GM23338 (cell line): ENCODE measurements around the gene RAB4A. TPM values are rescaled to one million over a fixed set of nuclear protein-coding genes. Genes with fewer than 3 reads are reported as not detected.

Experiments used
- ATAC-seq: fragments of 200-7000 bp; cut with Tn5 transposase; 3 replicates; pipeline ENCODE4 v1.9.1; 2020
- DNase-seq: peaks from one replicate; pipeline ENCODE4 v3.0.0-alpha.2; 2015; ENCODE audit warnings: low spot score
- H2AFZ ChIP-seq: fragments of 200-600 bp; sonication (generic); 2 replicates; pipeline ENCODE4 v1.8.0; 2016; ENCODE audit warnings: antibody characterized with exemption, mild to moderate bottlenecking, moderate library complexity
- H3F3A ChIP-seq: fragments of 200-600 bp; sonication (generic); replicated peaks from 2 replicates; pipeline ENCODE4 v1.8.0; 2017; ENCODE audit warnings: antibody characterized with exemption, mixed run types, low read depth
- H3K27ac ChIP-seq: fragments of 200-600 bp; sonication (generic); 2 replicates; pipeline ENCODE4 v1.6.1; 2016; ENCODE audit warnings: low read depth
- H3K27me3 ChIP-seq: fragments of 200-600 bp; sonication (generic); 2 replicates; pipeline ENCODE4 v1.8.0; 2016; ENCODE audit warnings: mild to moderate bottlenecking, mixed run types, moderate library complexity; ENCODE audit not compliant: insufficient read depth
- H3K36me3 ChIP-seq: fragments of 200-600 bp; sonication (generic); 2 replicates; pipeline ENCODE4 v1.8.0; 2016; ENCODE audit warnings: mild to moderate bottlenecking; ENCODE audit not compliant: insufficient read depth
- H3K4me1 ChIP-seq: fragments of 200-600 bp; sonication (generic); 2 replicates; pipeline ENCODE4 v1.8.0; 2016; ENCODE audit warnings: mild to moderate bottlenecking, moderate library complexity; ENCODE audit not compliant: insufficient read depth
- H3K4me2 ChIP-seq: fragments of 200-600 bp; sonication (generic); 2 replicates; pipeline ENCODE4 v1.7.1; 2017; ENCODE audit warnings: mixed run types
- H3K4me3 ChIP-seq: fragments of 200-600 bp; sonication (generic); 2 replicates; pipeline ENCODE4 v1.6.1; 2016; ENCODE audit warnings: mixed run types
- H3K79me2 ChIP-seq: fragments of 200-600 bp; sonication (generic); replicated peaks from 2 replicates; pipeline ENCODE4 v1.8.0; 2017; ENCODE audit warnings: mild to moderate bottlenecking; ENCODE audit not compliant: insufficient read depth
- H3K9me2 ChIP-seq: fragments of 200-600 bp; sonication (generic); 2 replicates; pipeline ENCODE4 v1.8.0; 2017; ENCODE audit not compliant: insufficient read depth
- H4K20me1 ChIP-seq: fragments of 200-600 bp; sonication (generic); replicated peaks from 2 replicates; pipeline ENCODE4 v1.8.0; 2017; ENCODE audit warnings: mild to moderate bottlenecking; ENCODE audit not compliant: insufficient read depth
- H3K27ac Mint-ChIP-seq: 2 replicates; pipeline ENCODE4 v1.8.0; 2020; ENCODE audit warnings: inconsistent platforms, mild to moderate bottlenecking, moderate library complexity, mixed read lengths
- H3K27me3 Mint-ChIP-seq: 3 replicates; pipeline ENCODE4 v1.8.0; 2022; ENCODE audit warnings: low read depth, mild to moderate bottlenecking, moderate library complexity, mixed read lengths, inconsistent platforms; ENCODE audit not compliant: insufficient read depth, poor library complexity
- H3K36me3 Mint-ChIP-seq: 3 replicates; pipeline ENCODE4 v1.8.0; 2021; ENCODE audit warnings: low read depth, mild to moderate bottlenecking, inconsistent platforms, moderate library complexity, mixed read lengths
- H3K4me1 Mint-ChIP-seq: 3 replicates; pipeline ENCODE4 v1.8.0; 2020; ENCODE audit warnings: mild to moderate bottlenecking, inconsistent platforms, mixed read lengths
- H3K4me3 Mint-ChIP-seq: 3 replicates; pipeline ENCODE4 v1.8.0; 2021; ENCODE audit warnings: moderate library complexity, mild to moderate bottlenecking, inconsistent platforms, mixed read lengths
- H3K9me3 Mint-ChIP-seq: 3 replicates; pipeline ENCODE4 v1.8.0; 2020; ENCODE audit warnings: moderate library complexity, mild to moderate bottlenecking, inconsistent platforms, mixed read lengths
- CREB1 ChIP-seq: fragments of 250-450 bp; sonication (Bioruptor Pico); IDR thresholded peaks from 2 replicates; pipeline ENCODE4 v1.5.0; 2020; ENCODE audit warnings: low read depth, mild to moderate bottlenecking, moderate library complexity
- CTCF ChIP-seq, 2 experiments: fragments of 200-600 bp in 1 of 2; sonication (generic) in 1 of 2; conservative IDR thresholded peaks; 2 replicates each; pipeline versions ENCODE4 v1.5.1 to v1.6.1; 2016 to 2017; ENCODE audit warnings: antibody characterized with exemption in 2 of 2, low read depth in 2 of 2, mild to moderate bottlenecking in 2 of 2, moderate library complexity in 1 of 2
- ETS1 ChIP-seq: IDR thresholded peaks from 2 replicates; pipeline ENCODE4 v1.6.1; 2016; ENCODE audit warnings: antibody characterized with exemption
- EZH2 ChIP-seq: fragments of 200-600 bp; sonication (generic); IDR thresholded peaks from one replicate; pipeline ENCODE4 v1.8.0; 2017; ENCODE audit warnings: antibody characterized with exemption, mild to moderate bottlenecking, low read depth; ENCODE audit not compliant: unreplicated experiment
- EZH2phosphoT487 ChIP-seq: fragments of 200-600 bp; sonication (generic); IDR thresholded peaks from one replicate; pipeline ENCODE4 v1.8.1; 2018; ENCODE audit warnings: antibody characterized with exemption; ENCODE audit not compliant: unreplicated experiment
- JUNB ChIP-seq: IDR thresholded peaks from one replicate; pipeline ENCODE4 v1.6.1; 2016; ENCODE audit warnings: antibody characterized with exemption; ENCODE audit not compliant: unreplicated experiment
- NANOG ChIP-seq: IDR thresholded peaks from 2 replicates; pipeline ENCODE4 v1.6.1; 2016; ENCODE audit warnings: antibody characterized with exemption, borderline replicate concordance
- POLR2AphosphoS5 ChIP-seq: IDR thresholded peaks from 2 replicates; pipeline ENCODE4 v1.6.1; 2016; ENCODE audit warnings: antibody characterized with exemption, low read depth
- REST ChIP-seq: IDR thresholded peaks from one replicate; pipeline ENCODE4 v1.6.1; 2018; ENCODE audit warnings: antibody characterized with exemption; ENCODE audit not compliant: unreplicated experiment
- STAT1 ChIP-seq: IDR thresholded peaks from one replicate; pipeline ENCODE4 v1.6.1; 2016; ENCODE audit warnings: antibody characterized with exemption; ENCODE audit not compliant: unreplicated experiment
- ZNF114 ChIP-seq: fragments of 250-450 bp; sonication (Bioruptor Pico); IDR thresholded peaks from 2 replicates; pipeline ENCODE4 v1.5.0; 2020; ENCODE audit warnings: mild to moderate bottlenecking, moderate library complexity
- ZNF331 ChIP-seq: fragments of 250-450 bp; sonication (Bioruptor Pico); IDR thresholded peaks from 2 replicates; pipeline ENCODE4 v1.5.0; 2020; ENCODE audit warnings: low read depth, mild to moderate bottlenecking, moderate library complexity
- ZNF462 ChIP-seq: fragments of 250-450 bp; sonication (Bioruptor Pico); IDR thresholded peaks from 2 replicates; pipeline ENCODE4 v1.5.0; 2020; ENCODE audit warnings: mild to moderate bottlenecking, moderate library complexity
- polyA plus RNA-seq: library from polyadenylated mRNA; unstranded; fragments of >200 nt; fragmentation: Nextera tagmentation; extraction: Ambion mirVana; gene quantifications from 2 replicates; pipeline ENCODE4 v1.2.1, GENCODE V29; 2016
- total RNA-seq: library from RNA; depleted of rRNA; stranded (reverse); fragments of >200 nt; shearing (Covaris generic); gene quantifications from 2 replicates; pipeline ENCODE4 v1.2.3, GENCODE V29; 2014

The RAB4A gene
- total and polyA plus RNA-seq, 2 experiments from 2014 or later = 37.5 to 50.8 TPM

GRCh38 chr1:229323885-229324553, 53.1 kb downstream of the RAB4A start:
- TF ChIP-seq JUNB (no peak), ZNF114 (CRISPR knock-in tag) (no peak), EZH2 (no peak), CTCF (conservative IDR thresholded peaks at IDR 0.05; ENCODE audit: low read depth in 2 of 2) (no peak), STAT1 (no peak), EZH2phosphoT487 (no peak), POLR2AphosphoS5 (no peak), CREB1 (CRISPR knock-in tag) (no peak), ETS1 (no peak), ZNF462 (CRISPR knock-in tag) (no peak), ZNF331 (CRISPR knock-in tag) (no peak), NANOG (no peak), REST (no peak)
- H3K27ac Mint-ChIP-seq = no peak overlapping the region
- Histone ChIP-seq H3K79me2 (peaks cover 1% of the 10 kb centered on the region; the same call in 1 of the 2 replicates), H3K36me3 (peaks cover 18% of the 10 kb centered on the region), H2AFZ (no peak overlapping the region), H3K9me2 (no peaks in the 10 kb centered on the region), H3K27me3 (no peaks in the 10 kb centered on the region), H3K4me2 (no peak overlapping the region), H3K4me3 (no peak overlapping the region), H3K4me1 (peaks cover 7% of the 10 kb centered on the region; the same call in 1 of the 2 replicates), H3F3A (no peaks in the 10 kb centered on the region), H3K27ac (no peak overlapping the region), H4K20me1 (no peaks in the 10 kb centered on the region; the same call in none of the 2 replicates)
- ATAC-seq (no peak), DNase-seq (no peak)
- no peak overlapping the region for H3K4me3 Mint-ChIP-seq
- 0 out of 3 replicates have a peak, but pooled peaks cover 4% of the 10 kb centered on the region for H3K36me3 Mint-ChIP-seq
- no peaks in the 10 kb centered on the region for H3K27me3 Mint-ChIP-seq
- no peaks in the 10 kb centered on the region for H3K9me3 Mint-ChIP-seq
- H3K4me1 Mint-ChIP-seq = peaks cover 10% of the 10 kb centered on the region
